GM19397 (cell line): ENCODE measurements around the gene C3orf33.
"Not testable (repeated sequence)": the region's sequence is repeated elsewhere in the genome, so short reads cannot be mapped to it uniquely, and the experiment has no call there.

Experiments
- ATAC-seq: cut with Tn5 transposase; IDR thresholded peaks from one replicate; pipeline ENCODE4 v1.9.1; 2021; ENCODE audit warnings: mild to moderate bottlenecking, moderate library complexity; ENCODE audit not compliant: unreplicated experiment

The C3orf33 gene, protein sequence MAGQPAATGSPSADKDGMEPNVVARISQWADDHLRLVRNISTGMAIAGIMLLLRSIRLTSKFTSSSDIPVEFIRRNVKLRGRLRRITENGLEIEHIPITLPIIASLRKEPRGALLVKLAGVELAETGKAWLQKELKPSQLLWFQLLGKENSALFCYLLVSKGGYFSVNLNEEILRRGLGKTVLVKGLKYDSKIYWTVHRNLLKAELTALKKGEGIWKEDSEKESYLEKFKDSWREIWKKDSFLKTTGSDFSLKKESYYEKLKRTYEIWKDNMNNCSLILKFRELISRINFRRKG

DNA sequence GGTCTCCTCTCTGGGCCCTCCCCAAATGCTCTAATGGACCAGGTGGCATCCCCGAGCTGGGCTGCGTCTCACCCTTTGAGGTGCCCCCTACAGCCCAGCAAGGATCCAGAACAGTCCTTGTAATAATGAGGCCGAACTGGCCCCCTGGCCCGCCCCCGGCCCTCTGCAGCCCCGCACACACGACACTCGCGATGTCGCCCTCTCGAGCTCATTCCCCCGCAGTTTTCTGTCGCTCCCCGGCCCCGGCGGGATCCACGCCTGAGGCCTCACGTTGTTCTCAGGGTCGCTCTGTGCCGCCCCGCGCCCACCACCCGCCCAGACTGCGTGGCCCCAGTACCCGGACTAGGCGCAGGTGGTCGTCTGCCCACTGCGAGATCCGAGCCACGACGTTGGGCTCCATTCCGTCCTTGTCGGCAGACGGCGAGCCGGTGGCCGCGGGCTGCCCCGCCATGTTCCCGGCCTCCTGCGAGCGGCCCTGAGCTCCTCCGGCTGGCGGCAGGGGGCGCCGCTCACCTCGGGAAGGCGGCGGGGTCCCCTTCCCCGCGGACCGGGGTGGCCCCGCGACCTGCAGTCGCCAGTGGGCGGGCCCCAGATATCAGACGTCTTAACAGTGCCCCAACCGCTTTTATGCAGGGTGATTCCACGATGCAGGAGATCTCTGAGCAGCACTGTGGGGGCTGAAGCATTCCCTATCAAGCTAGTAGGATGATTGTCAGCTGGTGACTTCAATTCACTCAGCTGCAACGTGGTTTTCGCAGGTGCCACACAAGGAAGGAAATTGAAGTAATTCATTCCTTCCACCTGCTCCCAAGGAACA lies at the start of gene C3orf33:
C3orf33 (minus strand) TSS at position 477 of the 817 bp plus-strand sequence; CDS start at position 451, 26 bp downstream.
- peak; percentile 99 for ATAC-seq

DNA sequence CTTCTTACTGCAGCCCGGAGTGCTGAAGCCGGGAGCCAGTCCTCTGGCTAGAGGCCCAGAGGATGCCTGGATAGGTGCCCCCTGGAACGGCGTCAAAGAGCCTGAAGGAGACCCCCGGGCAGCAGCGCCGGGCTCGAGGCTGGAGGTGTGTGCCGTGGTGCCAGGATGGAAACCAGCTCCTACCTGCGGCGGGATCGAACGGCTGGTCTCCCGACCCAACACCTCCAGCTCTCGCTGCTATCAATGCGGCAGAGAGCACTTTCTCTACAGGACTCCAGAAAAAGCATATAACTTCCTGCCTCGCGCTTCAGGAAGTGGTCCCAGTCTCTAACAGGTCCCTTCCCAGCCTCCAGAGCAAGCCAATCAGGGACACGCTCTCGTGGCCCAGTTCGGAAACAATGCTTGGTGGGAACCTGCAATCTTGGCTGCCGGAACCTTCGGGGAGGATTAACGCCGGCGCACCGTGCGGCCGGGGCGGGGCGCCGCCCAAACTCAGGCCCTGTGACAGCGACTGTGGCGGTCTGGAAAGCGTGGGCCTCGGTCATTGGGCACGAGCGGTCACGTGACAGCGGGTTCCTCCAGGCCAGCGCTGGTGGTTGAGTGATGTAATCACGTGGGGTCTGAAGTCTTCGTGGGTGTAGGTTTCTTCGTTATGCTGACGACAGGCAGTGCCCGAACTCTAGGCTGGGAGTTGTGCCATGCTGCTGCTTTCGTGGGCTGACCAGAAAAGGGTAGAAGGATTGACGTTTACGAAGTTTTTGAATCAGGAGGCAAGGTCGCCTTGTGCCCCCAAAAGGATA lies 48.3 kb upstream of the C3orf33 start, which contains the start of gene SLC33A1:
SLC33A1 (minus strand) TSS at position 287 of the 800 bp plus-strand sequence. CDS start 430 bp downstream, outside the sequence.
- ATAC-seq: peak; percentile 94

DNA sequence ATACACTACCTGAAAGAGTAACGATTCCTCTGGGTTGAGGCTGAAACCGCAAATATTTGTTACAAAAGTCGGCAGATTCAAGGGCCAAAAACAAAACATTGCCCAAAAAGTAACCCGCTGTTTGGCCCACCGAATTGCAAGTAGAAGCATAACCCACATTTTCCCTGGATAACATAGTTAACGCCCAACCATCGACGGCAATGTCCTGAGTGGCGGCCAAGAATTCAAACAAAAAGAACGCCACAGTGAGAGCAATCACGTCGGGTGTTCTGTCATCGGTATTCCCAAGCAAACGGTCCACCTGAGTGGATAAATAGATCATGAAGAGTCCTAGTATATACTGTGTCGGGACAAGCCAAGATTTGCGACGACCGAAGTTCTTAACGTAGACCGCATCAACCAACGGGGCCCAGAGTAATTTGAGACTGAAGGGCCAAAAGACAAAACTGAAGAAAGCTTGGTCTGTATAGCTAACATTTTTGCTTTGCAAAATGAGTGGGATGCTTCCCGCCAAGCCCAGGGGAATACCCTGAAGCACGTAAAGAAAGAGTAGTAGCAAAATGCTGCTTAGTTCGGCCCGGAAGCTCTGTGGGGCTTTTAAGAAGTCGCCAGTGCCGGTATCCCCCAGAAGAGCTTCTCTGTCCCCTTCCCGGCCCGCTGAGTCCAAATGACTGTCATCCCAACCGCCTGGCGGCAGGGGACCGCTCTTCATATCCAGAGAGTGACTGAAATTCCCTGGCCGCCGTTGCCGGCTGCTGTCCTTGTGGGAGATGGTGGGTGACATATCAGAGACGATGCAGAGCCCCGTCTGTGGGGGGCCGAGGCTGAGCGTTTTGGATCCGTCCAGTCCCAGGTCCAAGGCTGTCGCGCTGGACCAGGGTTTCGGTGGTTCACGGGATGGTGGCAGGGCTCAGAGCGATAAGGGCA lies 47.4 kb upstream of the C3orf33 start:
- peak; percentile 7 for ATAC-seq

DNA sequence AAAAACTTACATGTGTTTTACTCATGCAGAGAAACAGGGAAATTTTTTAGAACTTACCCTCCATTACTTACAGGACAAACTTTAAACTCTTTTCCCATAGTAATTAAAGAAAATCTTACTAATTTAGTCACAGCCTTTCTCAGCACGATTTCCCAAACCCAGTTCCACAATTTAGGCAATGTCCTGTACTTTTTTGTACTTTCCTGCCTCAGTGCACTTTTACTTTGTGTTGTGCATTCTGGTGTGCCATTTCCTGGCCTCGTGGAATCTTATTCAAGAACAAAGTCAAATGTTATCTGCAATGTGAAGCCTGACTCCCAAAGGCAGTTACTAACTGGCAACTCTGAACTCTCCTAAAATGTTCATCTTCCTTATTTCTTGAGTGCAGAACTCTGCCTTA lies 46.3 kb upstream of the C3orf33 start:
- no peak for ATAC-seq

DNA sequence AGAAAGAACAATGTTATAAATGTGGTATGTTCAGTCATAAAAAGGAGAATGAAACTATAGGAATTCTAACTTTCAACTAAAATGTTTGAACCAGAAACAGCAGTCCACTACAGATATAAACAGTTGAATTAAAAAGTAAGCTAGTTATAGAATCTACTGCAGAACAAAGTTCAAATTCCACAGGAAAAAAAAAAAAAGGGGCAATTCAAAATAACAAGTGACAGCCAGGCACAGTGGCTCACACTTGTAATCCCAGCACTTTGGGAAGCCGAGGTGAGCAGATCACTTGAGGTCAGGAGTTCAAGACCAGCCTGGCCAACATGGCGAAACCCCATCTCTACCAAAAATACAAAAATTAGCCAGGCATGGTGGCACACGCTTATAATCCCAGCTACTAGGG lies 43.3 kb upstream of the C3orf33 start:
- ATAC-seq: not testable (repeated sequence)

DNA sequence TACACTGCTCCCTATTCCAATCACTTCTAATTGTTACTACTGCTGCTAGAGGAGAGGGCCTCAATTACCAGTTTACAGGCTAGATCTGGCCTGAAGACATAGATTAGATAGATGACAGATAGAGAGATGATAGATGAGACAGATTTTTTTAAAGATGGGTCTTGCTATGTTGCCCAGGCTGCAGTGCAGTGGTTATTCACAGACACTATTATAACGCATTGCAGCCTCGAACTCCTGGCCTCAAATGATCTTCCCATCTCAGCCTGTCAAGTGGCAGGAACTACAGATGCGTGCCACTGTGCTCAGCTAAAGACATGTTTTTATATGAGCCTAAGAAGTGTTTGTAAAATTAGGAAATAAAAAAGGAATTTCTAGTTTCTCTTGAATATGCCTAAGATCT lies 41.9 kb upstream of the C3orf33 start:
- no peak for ATAC-seq

DNA sequence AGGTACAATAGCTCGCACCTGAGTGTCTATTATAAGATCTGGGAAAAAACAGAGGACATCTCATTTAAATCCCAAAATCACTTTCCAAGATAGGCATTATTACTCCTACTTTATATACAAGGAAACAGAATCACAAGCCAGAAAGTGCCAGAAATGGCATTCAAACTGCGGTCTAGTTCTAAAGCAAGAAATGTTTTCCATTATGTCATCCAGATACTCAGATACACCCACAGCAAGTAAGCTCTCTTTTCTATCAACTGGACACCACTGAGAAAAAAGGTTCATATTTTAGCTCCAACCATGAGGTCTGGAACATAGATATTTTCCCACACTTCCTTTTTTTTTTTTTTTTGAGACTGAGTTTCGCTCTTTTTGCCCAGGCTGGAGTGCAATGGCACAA lies 40.0 kb upstream of the C3orf33 start:
- ATAC-seq: no peak

DNA sequence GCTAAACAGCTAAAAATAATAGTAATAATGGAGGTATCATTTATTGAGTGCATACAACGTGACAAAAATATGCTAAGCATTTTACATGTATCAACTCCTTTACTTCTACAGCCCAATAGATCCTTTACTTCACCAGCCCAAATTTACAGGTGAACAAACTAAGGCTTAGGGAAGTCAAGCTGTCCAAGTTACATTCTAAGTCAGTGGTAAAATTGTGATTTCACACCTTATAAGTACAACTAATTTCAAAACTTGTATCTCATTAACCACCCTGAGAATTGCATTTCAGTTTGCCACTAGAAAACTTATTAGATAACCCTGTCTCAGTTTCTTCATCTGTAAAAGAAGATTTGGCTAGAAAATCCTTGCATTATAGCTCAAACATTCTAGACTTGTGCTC lies 37.5 kb upstream of the C3orf33 start:
- no peak for ATAC-seq

DNA sequence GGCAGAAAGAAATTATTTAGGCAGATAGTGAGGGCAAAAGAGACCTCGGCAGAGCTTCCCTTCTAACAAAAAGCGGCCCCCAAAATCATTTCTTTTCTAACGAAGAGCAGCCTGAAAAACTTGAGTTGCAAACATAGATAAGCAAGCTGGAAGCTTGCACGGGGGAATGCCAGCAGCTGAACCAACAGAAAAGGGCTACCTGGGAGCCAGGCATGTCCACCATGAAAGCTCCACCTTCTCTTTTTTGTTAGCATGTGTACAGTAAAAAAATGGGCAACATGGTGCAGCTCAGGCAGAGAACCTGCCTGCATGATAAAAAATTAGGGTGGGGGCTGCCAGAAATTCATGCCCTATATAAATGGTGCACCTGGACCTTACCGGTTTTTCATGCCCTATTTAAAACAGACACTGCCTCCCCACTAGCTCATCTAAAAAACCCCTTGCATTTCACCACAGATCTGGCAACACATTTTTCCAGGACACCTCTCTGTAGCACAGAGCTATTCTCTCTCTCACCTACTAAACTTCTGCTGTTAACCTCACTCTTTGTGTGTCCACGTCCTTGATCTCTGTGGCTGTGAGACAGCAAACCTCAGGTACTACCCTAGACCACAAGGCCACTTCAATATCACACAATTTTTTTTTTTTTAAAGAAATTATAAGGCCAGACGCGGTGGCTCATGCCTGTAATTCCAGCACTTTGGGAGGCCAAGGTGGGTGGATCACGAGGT lies 29.4 kb upstream of the C3orf33 start:
- ATAC-seq: no peak

DNA sequence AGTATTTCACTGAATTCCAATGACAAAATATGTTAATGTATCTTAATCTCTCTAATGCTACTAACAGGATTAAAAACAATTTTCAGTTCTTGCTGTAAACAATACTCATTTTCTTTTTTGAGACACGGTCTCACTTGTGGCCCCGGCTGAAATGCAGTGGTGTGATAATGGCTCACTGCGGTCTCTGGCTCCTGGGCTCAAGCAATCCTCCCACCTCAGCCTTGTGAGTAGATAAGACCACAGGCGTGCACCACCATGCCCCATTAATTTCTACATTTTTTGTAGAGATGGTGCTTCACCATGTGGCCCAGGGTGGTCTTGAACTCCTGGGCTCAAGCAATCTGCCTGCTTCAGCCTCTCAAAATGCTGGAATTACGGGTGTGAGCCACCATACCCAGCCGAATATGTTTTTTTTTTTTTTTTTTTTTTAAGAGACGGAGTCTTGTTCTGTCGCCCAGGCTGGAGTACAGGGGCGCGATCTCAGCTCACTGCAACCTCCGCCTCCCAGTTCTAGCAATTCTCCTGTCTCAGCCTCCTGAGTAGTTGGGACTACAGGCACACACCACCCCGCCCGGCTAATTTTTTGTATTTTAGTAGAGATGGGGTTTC lies 22.5 kb upstream of the C3orf33 start:
- not testable (repeated sequence) for ATAC-seq

DNA sequence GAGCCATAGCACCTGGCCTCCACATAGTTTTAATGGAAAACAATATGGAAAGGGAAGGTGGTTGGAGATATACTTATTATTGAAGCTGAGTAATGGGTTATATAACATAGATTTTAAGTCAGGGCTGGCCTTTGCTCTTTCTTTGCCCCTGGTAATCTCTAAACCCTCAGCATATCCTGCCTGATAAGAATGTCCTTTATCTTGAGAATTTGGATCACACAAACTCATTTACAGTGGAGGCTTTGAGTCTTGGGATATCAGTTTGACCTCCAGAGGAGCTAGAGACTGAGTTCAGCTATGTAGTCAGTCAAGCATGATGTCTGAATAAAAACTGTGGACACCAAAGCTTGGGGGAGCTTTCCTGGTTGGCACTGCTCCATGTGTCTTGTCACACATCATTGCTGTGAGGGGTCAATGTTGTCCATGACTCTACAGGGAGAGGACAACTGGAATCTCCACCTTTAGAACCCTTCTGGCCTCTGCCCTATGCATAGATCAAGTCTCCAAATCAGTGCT lies 9.0 kb upstream of the C3orf33 start:
- no peak for ATAC-seq

DNA sequence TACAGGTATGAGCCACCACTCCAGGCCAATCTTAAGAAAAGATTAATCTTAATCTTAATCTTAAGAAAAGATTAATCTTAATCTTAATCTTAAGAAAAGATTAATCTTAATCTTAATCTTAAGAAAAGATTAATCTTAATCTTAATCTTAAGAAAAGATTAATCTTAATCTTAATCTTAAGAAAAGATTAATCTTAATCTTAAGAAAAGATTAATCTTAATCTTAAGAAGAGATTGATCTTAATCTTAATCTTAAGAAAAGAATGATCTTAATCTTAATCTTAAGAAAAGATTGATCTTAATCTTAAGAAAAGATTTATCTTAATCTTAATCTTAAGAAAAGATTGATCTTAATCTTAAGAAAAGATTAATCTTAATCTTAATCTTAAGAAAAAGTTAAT lies 7.1 kb upstream of the C3orf33 start:
- not testable (repeated sequence) for ATAC-seq

DNA sequence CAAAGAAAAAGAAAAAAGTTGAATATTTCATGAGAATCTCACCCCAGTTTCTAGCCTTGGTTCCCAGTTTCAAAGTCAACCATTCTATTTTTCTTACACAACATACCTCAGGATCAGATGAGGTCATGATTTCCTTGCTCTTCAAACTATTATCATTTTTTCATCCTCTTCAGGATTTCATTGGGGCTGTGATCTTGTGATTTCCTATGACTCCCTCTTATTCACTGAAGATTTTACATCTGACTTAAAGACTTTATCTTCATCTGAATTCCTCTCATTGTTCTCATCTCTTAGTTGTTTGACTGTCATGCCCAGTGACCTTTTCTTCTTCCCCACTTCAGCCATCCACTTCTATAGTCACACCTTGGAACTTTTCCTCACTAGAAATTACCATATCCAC lies 3.1 kb upstream of the C3orf33 start:
- no peak for ATAC-seq

DNA sequence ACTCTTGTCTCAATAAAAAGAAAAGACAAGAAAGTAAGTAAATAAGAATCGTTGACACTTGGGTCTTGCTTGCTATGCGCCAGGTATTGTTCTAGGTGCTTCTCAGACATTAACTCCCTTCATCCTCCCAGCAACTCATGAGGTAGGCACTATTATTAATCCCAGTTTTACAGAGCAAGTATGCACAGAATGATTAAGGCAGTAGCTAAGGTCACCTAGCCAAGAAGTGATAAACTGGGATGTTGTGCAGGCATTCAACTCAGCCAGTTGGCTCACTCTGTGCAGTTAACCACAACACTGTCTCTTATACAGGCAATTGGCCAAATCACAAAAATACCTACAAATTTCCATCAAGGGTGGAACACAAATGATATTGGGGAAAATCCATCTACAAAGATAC lies 1.7 kb upstream of the C3orf33 start:
- no peak for ATAC-seq

DNA sequence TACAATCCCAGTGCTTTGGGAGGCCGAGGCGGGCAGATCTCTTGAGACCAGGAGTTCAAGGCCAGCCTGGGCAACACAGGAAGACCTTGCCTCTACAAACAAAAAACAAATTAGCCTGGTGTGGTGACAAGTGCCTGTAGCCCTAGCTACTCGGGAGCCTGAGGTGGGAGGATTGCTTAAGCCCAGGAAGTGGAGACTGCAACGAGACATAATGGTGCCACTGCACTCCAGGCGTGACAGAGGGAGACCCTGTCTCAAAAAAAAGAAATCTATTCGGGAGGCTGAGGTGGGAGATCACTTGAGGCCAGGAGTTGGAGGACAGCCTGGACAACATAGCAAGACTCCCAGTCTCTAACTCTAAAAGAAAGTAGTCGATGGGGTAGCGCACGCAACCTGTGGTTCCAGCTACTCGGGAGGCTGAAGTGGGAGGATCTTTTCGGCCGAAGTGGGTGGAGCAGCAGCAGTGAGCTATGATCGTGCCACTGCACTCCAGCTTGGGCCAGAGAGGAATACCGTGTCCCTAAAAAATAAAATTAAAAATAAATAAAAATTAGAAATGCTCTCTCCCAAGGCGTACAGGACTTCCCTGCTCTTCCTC lies 775 bp downstream of the C3orf33 start:
- no peak for ATAC-seq

DNA sequence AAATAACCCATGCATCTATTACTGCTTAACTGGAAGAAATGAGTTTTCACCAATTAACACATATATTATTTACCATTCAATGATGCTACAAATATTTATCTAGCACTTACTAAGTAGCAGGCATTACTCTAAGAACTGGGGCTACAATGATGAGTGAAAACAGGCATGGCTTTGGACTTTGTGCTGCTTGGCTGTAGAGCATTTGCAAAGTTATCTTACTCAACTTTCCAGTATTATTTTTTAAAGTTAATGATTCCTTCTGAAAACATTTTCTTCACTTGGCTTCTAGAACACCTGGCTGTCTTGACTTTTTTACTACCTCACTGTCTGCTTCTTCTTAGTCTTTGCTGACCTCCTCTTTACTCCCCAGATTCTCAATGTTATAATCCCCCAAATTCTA lies 1.8 kb downstream of the C3orf33 start:
- ATAC-seq: no peak

DNA sequence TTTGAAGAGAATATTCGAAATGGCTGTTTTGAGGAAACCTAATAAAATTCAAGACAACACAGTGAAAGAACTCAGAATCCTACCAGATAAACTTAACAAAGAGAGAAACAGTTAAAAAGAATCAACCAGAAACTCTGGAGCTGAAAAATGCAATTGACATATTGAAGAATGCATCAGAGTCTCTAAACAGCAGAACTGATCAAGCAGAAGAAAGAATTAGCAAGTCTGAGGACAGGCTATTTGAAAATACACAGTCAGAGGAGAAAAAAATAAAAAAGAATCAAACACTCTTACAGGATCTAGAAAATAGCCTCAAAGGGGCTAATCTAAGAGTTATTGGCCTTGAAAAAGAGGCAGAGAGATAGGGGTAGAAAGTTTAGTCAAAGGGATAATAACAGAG lies 13.5 kb downstream of the C3orf33 start:
- ATAC-seq: no peak

DNA sequence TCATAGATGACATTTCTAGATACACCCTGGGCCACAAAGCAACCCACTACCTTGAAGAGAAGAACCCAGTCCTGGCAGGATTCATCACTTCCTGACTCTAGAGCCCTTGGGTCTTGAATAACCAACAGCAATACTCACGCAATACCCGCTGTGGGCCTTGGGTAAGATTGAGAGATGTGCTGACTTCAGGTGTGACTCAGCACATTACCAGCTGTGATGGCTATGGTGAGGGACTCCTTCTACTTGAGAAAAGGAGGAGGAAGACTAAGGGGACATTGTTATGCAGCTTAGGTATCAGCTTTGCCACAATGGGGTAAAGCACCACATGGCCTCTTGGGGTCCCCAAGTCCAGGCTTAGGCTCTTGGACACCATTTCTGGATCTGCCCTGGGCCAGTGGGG lies 14.9 kb downstream of the C3orf33 start:
- no peak for ATAC-seq
